HepG2 (cell line): ENCODE measurements around the gene VSIG8.

ENCODE experiments used
- GABPA ChIP-seq, 2 experiments: IDR thresholded peaks; 2 replicates each; pipeline ENCODE4 v1.6.1; 2011 to 2016; ENCODE audit warnings: low read depth in 2 of 2, low read length in 1 of 2, missing biosample characterization in 1 of 2, missing genetic modification characterization in 1 of 2
- REST ChIP-seq, 2 experiments: IDR thresholded peaks; 2 replicates each; pipeline ENCODE4 v1.6.1; 2011 to 2012; ENCODE audit warnings: low read length in 2 of 2, borderline replicate concordance in 1 of 2, low read depth in 1 of 2, mild to moderate bottlenecking in 1 of 2, moderate library complexity in 1 of 2

- no peak for TF ChIP-seq REST (IDR thresholded peaks at IDR 0.05; ENCODE audit: borderline replicate concordance in 1 of 2, low read depth in 1 of 2, low read length in 2 of 2)
- TF ChIP-seq GABPA (IDR thresholded peaks at IDR 0.05; ENCODE audit: low read depth, low read length), result no peak
- no peak for TF ChIP-seq GABPA (CRISPR knock-in tag; IDR thresholded peaks at IDR 0.05; ENCODE audit: low read depth)
These were observed 33.7 kb downstream of the VSIG8 start for GRCh38 chr1:159828581-159829272.
